PFSK-1 (cell line): Measurements from ENCODE around the gene TPPP. TPM values are rescaled to one million over a fixed set of nuclear protein-coding genes. Genes with fewer than 3 reads are reported as not detected.
"Not testable (repeated sequence)": the region's sequence is repeated elsewhere in the genome, so short reads cannot be mapped to it uniquely, and the experiment has no call there.

Experiments used
- FOXP2 ChIP-seq: optimal IDR thresholded peaks from 2 replicates; pipeline ENCODE3; 2011; ENCODE audit warnings: borderline replicate concordance, control low read depth, inconsistent platforms; ENCODE audit not compliant: insufficient read depth; ENCODE audit errors: extremely low read length, extremely low read depth
- POLR2AphosphoS5 ChIP-seq: IDR thresholded peaks from 2 replicates; pipeline ENCODE4 v1.6.1; 2012; ENCODE audit warnings: low read depth, mild to moderate bottlenecking, control low read depth, low read length, moderate library complexity
- REST ChIP-seq, 2 experiments: IDR thresholded peaks; 2 replicates each; pipeline versions ENCODE4 v1.6.1 to v1.8.0; 2011 to 2012; ENCODE audit warnings: low read depth in 2 of 2, low read length in 2 of 2, control low read depth in 1 of 2, inconsistent platforms in 1 of 2, mild to moderate bottlenecking in 1 of 2, moderate library complexity in 1 of 2; ENCODE audit not compliant: insufficient read depth in 1 of 2
- SIN3A ChIP-seq: IDR thresholded peaks from 2 replicates; pipeline ENCODE4 v1.6.1; 2012; ENCODE audit warnings: mild to moderate bottlenecking, low read length, moderate library complexity, borderline replicate concordance; ENCODE audit not compliant: insufficient read depth
- TAF1 ChIP-seq: IDR thresholded peaks from 2 replicates; pipeline ENCODE4 v1.6.1; 2012; ENCODE audit warnings: low read length, control low read depth, borderline replicate concordance; ENCODE audit not compliant: insufficient read depth
- polyA plus RNA-seq: library from polyadenylated mRNA; unstranded; fragments of >200 nt; gene quantifications from one replicate; pipeline ENCODE4 v1.2.1, GENCODE V29; 2012; ENCODE audit warnings: low read depth, missing spikeins; ENCODE audit not compliant: insufficient read length

TPPP gene
- 1.6 TPM for polyA plus RNA-seq

- TF ChIP-seq REST (IDR thresholded peaks at IDR 0.05; ENCODE audit: insufficient read depth in 1 of 2, low read depth in 2 of 2, low read length in 2 of 2); SIN3A; POLR2AphosphoS5: not testable (repeated sequence)
These were observed at the start of gene TPPP for GRCh38 chr5:693271-694041. TPPP (minus strand) TSS chr5:693352; CDS start chr5:678060, 15,292 bp downstream.

GRCh38 chr5:717143-717542 is 24.0 kb upstream of the TPPP start:
- TF ChIP-seq POLR2AphosphoS5 (no peak), FOXP2 (no peak), REST (IDR thresholded peaks at IDR 0.05; ENCODE audit: insufficient read depth in 1 of 2, low read depth in 2 of 2, low read length in 2 of 2) (no peak), TAF1 (no peak), SIN3A (no peak)

GRCh38 chr5:691817-692528 is 1.2 kb downstream of the TPPP start:
- TF ChIP-seq REST (IDR thresholded peaks at IDR 0.05; ENCODE audit: insufficient read depth in 1 of 2, low read depth in 2 of 2, low read length in 2 of 2) (no peak), FOXP2 (no peak), TAF1 (no peak), POLR2AphosphoS5 (no peak), SIN3A (no peak)

- TF ChIP-seq POLR2AphosphoS5 (no peak), SIN3A (no peak), FOXP2 (no peak), REST (IDR thresholded peaks at IDR 0.05; ENCODE audit: insufficient read depth in 1 of 2, low read depth in 2 of 2, low read length in 2 of 2) (no peak), TAF1 (no peak)
These were observed 7.6 kb downstream of the TPPP start for GRCh38 chr5:685262-686171.
